Heart left ventricle (tissue), 13 donors: Measurements from ENCODE around the gene CAPS.

ENCODE experiments used
- CTCF ChIP-seq, 12 donors: fragments of 200-600 bp; sonication (generic) in 4 of 12; IDR thresholded peaks; one replicate each; pipeline versions ENCODE4 v1.5.0 to v1.8.0; 2018 to 2022; ENCODE audit warnings: antibody characterized with exemption in 12 of 12, mild to moderate bottlenecking in 5 of 12
- POLR2A ChIP-seq, 2 donors: fragments of 450-650 bp; IDR thresholded peaks; one replicate each; pipeline ENCODE4 v1.6.1; 2017; ENCODE audit warnings: antibody characterized with exemption in 2 of 2, mild to moderate bottlenecking in 2 of 2, moderate library complexity in 2 of 2
- donor health status: ischemic (EF 13 %, LVEDD 7.1; RV severe dilation, severe dysfunction).
- donor health status: DM: no; HTN: yes; CAD: no.
- donor health status: DM: no; HTN: no; CAD: no.
- donor health status: ischemic (EF 25% LVEDD 6.9; RV normal size, moderate dysfunction).
- donor health status: ischemic (EF 25% LVEDD 5.7; RV mildly dilated, moderate dysfunction).
- donor health status: ischemic (EF 35%, LVEDD 5.7; RV mildly dilated, moderate dysfunction).
- donor health status: nonischemic (EF 11% LVEDD 7.7; RV severe dilation, severe dysfunction).
- donor health status: DM: yes; HTN: yes; CAD: no.
- donor health status: PGD.
- donor health status: ischemic (EF 29% LVEDD 5.4; RV normal size, mild dysfunction).
- donor health status: nonischemic (EF 23%, LVEDD 6.1; RV moderate dilation, normal function).

- TF ChIP-seq CTCF (IDR thresholded peaks at IDR 0.05) (no peak), POLR2A (IDR thresholded peaks at IDR 0.05) (no peak)
Measured at GRCh38 chr19:5867201-5868136, 46.6 kb upstream of the CAPS start.
